ENCODE results near the gene NUF2. TPM values are rescaled to one million over a fixed set of nuclear protein-coding genes. Genes with fewer than 3 reads are reported as not detected.

Gene NUF2
- total and polyA plus RNA-seq, 2 of the 4 experiments (the other 2 are of a cell fraction): 13.0 to 18.5 TPM

DNA sequence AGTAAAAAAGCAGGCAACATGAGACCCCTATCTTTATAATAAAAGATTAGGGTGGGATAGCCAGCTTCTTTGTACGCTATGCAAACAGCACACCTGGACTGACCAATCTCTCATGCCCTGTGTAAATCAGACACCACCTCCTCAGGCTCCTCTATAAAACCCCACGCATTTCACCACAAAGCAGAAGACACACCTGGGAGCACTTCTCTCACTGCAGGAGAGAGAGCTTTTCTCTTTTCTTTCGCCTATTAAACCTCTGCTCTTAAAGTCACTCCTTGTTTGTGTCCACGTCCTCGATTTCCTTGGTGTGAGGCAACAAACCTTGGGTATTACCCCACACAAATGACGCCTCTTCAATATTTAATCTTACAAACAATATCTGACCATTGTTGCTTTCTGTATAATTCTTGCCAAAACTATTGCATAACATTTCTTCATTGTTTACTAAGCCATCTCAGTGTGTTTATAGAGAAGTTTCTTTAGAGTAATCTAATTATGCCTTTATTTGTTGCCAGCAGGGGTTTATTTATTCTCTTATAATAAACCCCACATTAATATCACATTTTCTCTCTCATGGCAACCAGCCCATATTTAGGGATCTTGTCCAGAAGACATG lies 31.6 kb upstream of the NUF2 start:
- ChIA-PET POLR2A (ENCODE audit: unreplicated experiment) (no interaction called here), CTCF (interaction anchor here (0.8 kb wide), 1 partner anchor 443 kb away, joined by 3 read pairs; no protein-coding TSS in a partner anchor)
- ATAC-seq (ENCODE audit: low read depth) (peak; percentile 37), DNase-seq (peak; percentile 49)
- Histone ChIP-seq H2BK120ac (ENCODE audit: low read depth, low read length) (no peak overlapping the region), H2BK20ac (ENCODE audit: low read depth, low read length) (0 out of 2 replicates have a peak overlapping the region, but pooled peaks have one; percentile 21), H3K36me3 (ENCODE audit: control insufficient read depth, insufficient read depth, low read length) (no peaks in the 10 kb centered on the region), H3K4me2 (ENCODE audit: low read depth, low read length) (peak overlapping the region; percentile 60; the same call in 1 of the 2 replicates), H2AK9ac (replicated peaks; ENCODE audit: low read depth, low read length, poor library complexity) (no peak overlapping the region), H2BK5ac (ENCODE audit: low read depth, low read length, poor library complexity, severe bottlenecking) (no peak overlapping the region), H3K27me3 (ENCODE audit: control insufficient read depth, insufficient read depth, low read length) (no peaks in the 10 kb centered on the region), H4K5ac (ENCODE audit: low read depth, low read length) (peak overlapping the region; percentile 82; the same call in 1 of the 2 replicates), H3K9me3 (ENCODE audit: control insufficient read depth, insufficient read depth, low read length) (no peaks in the 10 kb centered on the region), H3K14ac (replicated peaks; ENCODE audit: low read depth, low read length) (0 out of 2 replicates have a peak overlapping the region, but pooled peaks have one; percentile 9), H2AFZ (replicated peaks; ENCODE audit: low read length, poor library complexity) (no peak overlapping the region), H4K91ac (ENCODE audit: insufficient read depth, low read depth, low read length) (no peak overlapping the region), H3K9ac (ENCODE audit: low read depth, low read length) (no peak overlapping the region), H3K23ac (ENCODE audit: low read depth, low read length) (no peak overlapping the region), H3K4me3 (ENCODE audit: insufficient read depth, low read depth, low read length) (no peak overlapping the region), H3K4ac (ENCODE audit: low read depth, low read length) (0 out of 2 replicates have a peak overlapping the region, but pooled peaks have one; percentile 20), H3K27ac (ENCODE audit: insufficient read depth, low read length) (peak overlapping the region; percentile 84; the same call in 1 of the 2 replicates), H4K8ac (ENCODE audit: low read depth in 2 of 2, low read length in 2 of 2) (peak overlapping the region in 1 of 2 experiments; percentile 43; a peak in 1 of 4 replicates), H3K56ac (ENCODE audit: extremely low read depth, insufficient read depth, low read length) (no peak overlapping the region), H3K9me1 (ENCODE audit: insufficient read depth, low read length) (no peaks in the 10 kb centered on the region; the same call in 1 of the 2 replicates), H2BK15ac (ENCODE audit: low read depth, low read length) (no peak overlapping the region), H2AK5ac (ENCODE audit: low read depth, low read length) (no peak overlapping the region), H3K18ac (ENCODE audit: low read depth, low read length) (peak overlapping the region; percentile 79; the same call in 1 of the 2 replicates), H3K79me1 (ENCODE audit: low read depth in 1 of 2, low read length in 2 of 2) (no peaks in the 10 kb centered on the region), H3K4me1 (ENCODE audit: control insufficient read depth, insufficient read depth, low read length) (peaks cover 4% of the 10 kb centered on the region; the same call in 1 of the 2 replicates), H4K20me1 (ENCODE audit: insufficient read depth, low read length) (no peaks in the 10 kb centered on the region)
- WGBS, 2 experiments (ENCODE audit: extremely low coverage in 2 of 2, insufficient read length in 1 of 2): no CpG with 5 or more reads among the region's 6 CpGs
- in situ Hi-C loops (cut with MboI; ENCODE audit: low sequenced_read_pairs) (no loop called here), intact Hi-C loops (cut with micrococcal nuclease) (no loop called here), dilution Hi-C loops (cut with HindIII; ENCODE audit: low sequenced_read_pairs, unreplicated experiment) (no loop called here)
- no peak for TF ChIP-seq MAFK (IDR thresholded peaks at IDR 0.05; ENCODE audit: low read depth, low read length)
- no peak for TF ChIP-seq MXI1 (IDR thresholded peaks at IDR 0.05; ENCODE audit: borderline replicate concordance, low read depth, low read length)
- no peak for TF ChIP-seq NFE2L2 (IDR thresholded peaks at IDR 0.05; ENCODE audit: low read depth, low read length)
- TF ChIP-seq RCOR1 (IDR thresholded peaks at IDR 0.05; ENCODE audit: insufficient replicate concordance, low read length): no peak
- TF ChIP-seq CEBPB (IDR thresholded peaks at IDR 0.05; ENCODE audit: low read depth, low read length): peak; percentile 84
- no TSS peak for BruUV-seq (replicated peaks)
